HepG2 (cell line): ENCODE results near the gene LONP1. TPM values are rescaled to one million over a fixed set of nuclear protein-coding genes. Genes with fewer than 3 reads are reported as not detected.

ENCODE experiments used
- ATAC-seq: fragments of 200-7000 bp; cut with Tn5 transposase; 3 replicates; pipeline ENCODE4 v1.9.1; 2020; ENCODE audit warnings: mild to moderate bottlenecking, moderate library complexity
- BruUV-seq: library from RNA; stranded (reverse); fragments of 400-500 nt; replicated peaks from 2 replicates; lab custom pipeline; 2021; lab: Mats Ljungman, UMichigan
- CTCF ChIA-PET: fragments of 300-600 bp; formaldehyde crosslinking; extraction: SDS; loops from one replicate; lab custom pipeline; 2021; ENCODE audit warnings: low total read pairs, inconsistent platforms, low intra/inter-chr PET ratio; lab: Yijun Ruan, JAX
- POLR2A ChIA-PET: fragments of 350-600 bp; sonication (Branson Sonifier 250); formaldehyde crosslinking; loops from one replicate; lab custom pipeline; 2020; ENCODE audit warnings: antibody characterized with exemption, inconsistent platforms; lab: Yijun Ruan, JAX
- DNase-seq: peaks from one replicate; pipeline ENCODE4 v3.0.0-alpha.2; 2015; ENCODE audit warnings: low spot score
- FAIRE-seq: peaks from 3 replicates; lab custom pipeline; 2011; peaks lifted over from hg19 to GRCh38; lab: Jason Lieb, UNC
- H2AFZ ChIP-seq: one replicate; pipeline ENCODE4 v1.6.1; 2011; ENCODE audit warnings: low read length, inconsistent platforms
- H3K27ac ChIP-seq: fragments of 300-600 bp; 3 replicates; pipeline ENCODE4 v1.8.0; 2011; ENCODE audit warnings: mixed run types, mild to moderate bottlenecking, mixed read lengths, low read length, inconsistent platforms; ENCODE audit not compliant: insufficient read depth; ENCODE audit errors: extremely low read length
- H3K27me3 ChIP-seq, 2 experiments: fragments of 200-600 bp in 1 of 2; 2 replicates in 1 of 2; 3 replicates in 1 of 2; pipeline versions ENCODE4 v1.6.0 to v1.8.0; 2011; ENCODE audit warnings: low read length in 2 of 2, mild to moderate bottlenecking in 2 of 2, moderate library complexity in 2 of 2, inconsistent platforms in 1 of 2; ENCODE audit not compliant: insufficient read depth in 2 of 2, control insufficient read depth in 1 of 2
- H3K36me3 ChIP-seq, 2 experiments: fragments of 200-600 bp in 1 of 2; replicated peaks in 1 of 2; 2 replicates in 1 of 2; 3 replicates in 1 of 2; pipeline versions ENCODE4 v1.5.1 to v1.8.0; 2011; ENCODE audit warnings: low read length in 2 of 2, inconsistent platforms in 1 of 2; ENCODE audit not compliant: insufficient read depth in 2 of 2, control insufficient read depth in 1 of 2
- H3K4me1 ChIP-seq: 2 replicates; pipeline ENCODE4 v1.5.1; 2012; ENCODE audit warnings: low read length, inconsistent platforms; ENCODE audit not compliant: insufficient read depth
- H3K4me2 ChIP-seq: 2 replicates; pipeline ENCODE4 v1.6.0; 2011; ENCODE audit warnings: low read depth, low read length, inconsistent platforms
- H3K4me3 ChIP-seq, 3 experiments: fragments of 200-600 bp in 1 of 3; sonication (generic), shearing (Covaris generic) in 1 of 3; replicated peaks in 1 of 3; 2 replicates each; pipeline ENCODE4 v1.5.1; 2011 to 2016; ENCODE audit warnings: low read length in 3 of 3, inconsistent platforms in 2 of 3, low read depth in 2 of 3, mild to moderate bottlenecking in 2 of 3, control low read depth in 1 of 3, mixed read lengths in 1 of 3; ENCODE audit not compliant: insufficient read depth in 1 of 3
- H3K79me2 ChIP-seq: one replicate; pipeline ENCODE4 v1.6.1; 2011; ENCODE audit warnings: low read length, inconsistent platforms; ENCODE audit not compliant: insufficient read depth
- H3K9ac ChIP-seq: 2 replicates; pipeline ENCODE4 v1.6.0; 2011; ENCODE audit warnings: mild to moderate bottlenecking, low read depth, low read length, inconsistent platforms; ENCODE audit not compliant: insufficient read depth
- H3K9me3 ChIP-seq: 2 replicates; pipeline ENCODE4 v1.5.1; 2012; ENCODE audit warnings: mild to moderate bottlenecking, low read length
- H4K20me1 ChIP-seq: 2 replicates; pipeline ENCODE4 v1.6.0; 2011; ENCODE audit warnings: inconsistent platforms, mild to moderate bottlenecking, low read length, moderate library complexity; ENCODE audit not compliant: insufficient read depth
- AGO1 ChIP-seq: fragments of 200-400 bp; formaldehyde crosslinking; IDR thresholded peaks from 2 replicates; pipeline ENCODE4 v1.6.1; 2017; ENCODE audit warnings: mild to moderate bottlenecking, low read depth, low read length, moderate library complexity; ENCODE audit not compliant: poor library complexity, severe bottlenecking
- AGO2 ChIP-seq: fragments of 200-400 bp; formaldehyde crosslinking; optimal IDR thresholded peaks from 2 replicates; pipeline ENCODE3; 2017; ENCODE audit warnings: mild to moderate bottlenecking, low read depth, low read length, moderate library complexity
- HNRNPK ChIP-seq: fragments of 200-400 bp; formaldehyde crosslinking; IDR thresholded peaks from 2 replicates; pipeline ENCODE4 v1.6.1; 2018; ENCODE audit warnings: low read length, low read depth, moderate library complexity, mild to moderate bottlenecking; ENCODE audit not compliant: poor library complexity, severe bottlenecking
- KLF16 ChIP-seq, 2 experiments: sonication (generic) in 1 of 2; formaldehyde crosslinking in 1 of 2; IDR thresholded peaks; 2 replicates each; pipeline versions ENCODE4 v1.6.1 to v1.8.0; 2016 to 2023; ENCODE audit warnings: missing genetic modification reagents in 2 of 2, missing compliant biosample characterization in 1 of 2
- NFKB2 ChIP-seq: sonication (generic); formaldehyde crosslinking; IDR thresholded peaks from 2 replicates; pipeline ENCODE4 v1.4.0; 2020; ENCODE audit warnings: missing genetic modification reagents, borderline replicate concordance
- ONECUT2 ChIP-seq: sonication (generic); formaldehyde crosslinking; IDR thresholded peaks from 2 replicates; pipeline ENCODE4 v1.4.0; 2020; ENCODE audit warnings: missing genetic modification reagents
- PAXIP1 ChIP-seq: sonication (generic); formaldehyde crosslinking; conservative IDR thresholded peaks from 2 replicates; pipeline ENCODE4 v1.4.0; 2020; ENCODE audit warnings: mild to moderate bottlenecking, missing genetic modification reagents, moderate library complexity
- POLR2A ChIP-seq, 2 experiments: IDR thresholded peaks; 2 replicates each; pipeline ENCODE4 v1.6.1; 2011; ENCODE audit warnings: low read depth in 2 of 2, low read length in 2 of 2, mild to moderate bottlenecking in 1 of 2, moderate library complexity in 1 of 2; ENCODE audit not compliant: insufficient read depth in 1 of 2
- POLR2G ChIP-seq: fragments of 200-400 bp; formaldehyde crosslinking; IDR thresholded peaks from 2 replicates; pipeline ENCODE4 v1.6.1; 2018; ENCODE audit warnings: mild to moderate bottlenecking, low read depth, low read length, moderate library complexity
- RAD51 ChIP-seq: fragments of 450-650 bp; IDR thresholded peaks from 2 replicates; pipeline ENCODE4 v1.6.1; 2016; ENCODE audit warnings: borderline replicate concordance
- SMAD1 ChIP-seq: sonication (generic); formaldehyde crosslinking; IDR thresholded peaks from 2 replicates; pipeline ENCODE4 v1.4.0; 2020; ENCODE audit warnings: missing genetic modification reagents, low read depth, mild to moderate bottlenecking, borderline replicate concordance
- ZBTB38 ChIP-seq: sonication (generic); formaldehyde crosslinking; IDR thresholded peaks from 2 replicates; pipeline ENCODE4 v1.5.1; 2020; ENCODE audit warnings: mild to moderate bottlenecking, missing genetic modification reagents
- ZNF138 ChIP-seq: sonication (generic); formaldehyde crosslinking; IDR thresholded peaks from 2 replicates; pipeline ENCODE4 v1.5.0; 2020; ENCODE audit warnings: mild to moderate bottlenecking, low read depth, missing genetic modification reagents
- ZNF577 ChIP-seq: sonication (generic); formaldehyde crosslinking; IDR thresholded peaks from 2 replicates; pipeline ENCODE4 v1.4.0; 2020; ENCODE audit warnings: mild to moderate bottlenecking, low read depth, missing genetic modification reagents, borderline replicate concordance
- ZNF589 ChIP-seq: sonication (generic); formaldehyde crosslinking; conservative IDR thresholded peaks from 2 replicates; pipeline ENCODE4 v1.8.0; 2022; ENCODE audit warnings: mild to moderate bottlenecking, moderate library complexity, missing genetic modification reagents
- WGBS: methylation state at CpG from one replicate; pipeline ENCODE4 v1.1.6; 2017; ENCODE audit warnings: low lambda C conversion rate; 5-methylcytosine and 5-hydroxymethylcytosine counted together
- in situ Hi-C: cut with HindIII; loops from 2 replicates; pipeline ENCODE4 v1.10.0; 2017; ENCODE audit warnings: low pct_unique_long_range_greater_than_20kb; ENCODE audit not compliant: extremely low pct_ligation_motif_present
- intact Hi-C: fragments of 100-400 bp; cut with micrococcal nuclease; formaldehyde crosslinking; loops from one replicate; pipeline ENCODE4 v1.10.0; 2022; ENCODE audit not compliant: unreplicated experiment
- polyA plus RNA-seq, 8 experiments: library from polyadenylated mRNA; depleted of rRNA in 3 of 8; stranded (reverse) in 7 of 8; unstranded in 1 of 8; fragments of >200 nt; fragmentation: Illumina TruSeq in 4 of 8; extraction: Trizol in 4 of 8; gene quantifications; 2 replicates each; pipeline versions ENCODE4 v1.2.1 to v1.2.3, GENCODE V29; 2011 to 2016; ENCODE audit warnings: low read depth in 4 of 8, missing spikeins in 1 of 8, mixed read lengths in 1 of 8; ENCODE audit not compliant: insufficient read depth in 1 of 8
- total RNA-seq, 5 experiments: library from RNA; depleted of rRNA; stranded (reverse); fragments of >200 nt; fragmentation: Illumina TruSeq; extraction: Trizol; gene quantifications; 2 replicates each; pipeline ENCODE4 v1.2.3, GENCODE V29; 2016; ENCODE audit warnings: low read depth in 1 of 5

Gene LONP1
- total and polyA plus RNA-seq, 2 of the 13 experiments (the other 11 are each of a cell fraction or from before 2014, with no cell fraction given): 59.5 to 76.8 TPM

- no peak for TF ChIP-seq ZNF589 (CRISPR knock-in tag)
- TF ChIP-seq ONECUT2 (CRISPR knock-in tag): no peak
- no peak for TF ChIP-seq SMAD1 (CRISPR knock-in tag)
- 0 out of 4 replicates have a peak, but pooled peaks of 1 of the 2 experiments have one; percentile 3 for TF ChIP-seq POLR2A (IDR thresholded peaks at IDR 0.05; ENCODE audit: insufficient read depth in 1 of 2, low read depth in 2 of 2, low read length in 2 of 2)
- TF ChIP-seq HNRNPK: no peak
- TF ChIP-seq RAD51: no peak
- Histone ChIP-seq H3K9ac (no peak overlapping the region), H3K79me2 (peaks cover 7% of the 10 kb centered on the region), H3K9me3 (no peaks in the 10 kb centered on the region), H4K20me1 (no peaks in the 10 kb centered on the region), H3K4me2 (no peak overlapping the region), H3K27me3 (no peaks in the 10 kb centered on the region; a peak in 1 of 5 replicates), H2AFZ (no peak overlapping the region), H3K27ac (no peak overlapping the region), H3K4me3 (no peak overlapping the region), H3K4me1 (peaks cover 24% of the 10 kb centered on the region), H3K36me3 (peaks cover 0 to 3% of the 10 kb centered on the region in 2 experiments; a peak in 1 of 5 replicates)
- CTCF ChIA-PET: no interaction called here
- no peak for FAIRE-seq
- intact Hi-C loops (no loop called here), in situ Hi-C loops (no loop called here)
- DNase-seq: no peak
- ATAC-seq: no peak
- 60% methylated on average over 1 of the region's 13 CpGs for WGBS
- BruUV-seq: no TSS peak
- POLR2A ChIA-PET: interaction anchor here (0.7 kb wide), 1 partner anchor 13 kb away, joined by 3 read pairs; the partner anchor contains the start of gene RPL36
Observed at GRCh38 chr19:5676772-5677105, 43.2 kb downstream of the LONP1 start.

- ATAC-seq (no peak), DNase-seq (no peak), FAIRE-seq (no peak)
- CTCF ChIA-PET: no interaction called here
- intact Hi-C loops: no loop called here
- Histone ChIP-seq H3K4me1 (peaks cover 19% of the 10 kb centered on the region), H3K9me3 (no peaks in the 10 kb centered on the region), H3K36me3 (peaks cover 0 to 5% of the 10 kb centered on the region in 2 experiments; a peak in 2 of 5 replicates), H4K20me1 (no peaks in the 10 kb centered on the region), H3K4me2 (no peak overlapping the region), H3K4me3 (no peak overlapping the region), H2AFZ (no peak overlapping the region), H3K27ac (no peak overlapping the region), H3K79me2 (peaks cover 7% of the 10 kb centered on the region), H3K27me3 (no peaks in the 10 kb centered on the region; a peak in 1 of 5 replicates), H3K9ac (no peak overlapping the region)
- POLR2A ChIA-PET: interaction anchor here (0.7 kb wide), 1 partner anchor 14 kb away, joined by 3 read pairs; the partner anchor contains the start of gene RPL36
- 85% methylated on average over 12 of the region's 17 CpGs for WGBS
- in situ Hi-C loops: no loop called here
- BruUV-seq: no TSS peak
- no peak for TF ChIP-seq PAXIP1 (CRISPR knock-in tag)
- TF ChIP-seq KLF16 (CRISPR knock-in tag; IDR thresholded peaks at IDR 0.05): no peak
- peak; percentile 27 for TF ChIP-seq AGO2
- no peak for TF ChIP-seq NFKB2 (CRISPR knock-in tag)
- no peak for TF ChIP-seq ZNF577 (CRISPR knock-in tag)
- 0 out of 2 replicates have a peak, but pooled peaks have one; percentile 63 for TF ChIP-seq ZBTB38 (CRISPR knock-in tag)
- TF ChIP-seq AGO1: peak; percentile 44
- TF ChIP-seq POLR2G: peak; percentile 31; the same call in 1 of the 2 replicates
- no peak for TF ChIP-seq ZNF138 (CRISPR knock-in tag)
Observed at GRCh38 chr19:5676105-5676771, 43.7 kb downstream of the LONP1 start.
